ENCODE data around the gene KCNG2. TPM values are rescaled to one million over a fixed set of nuclear protein-coding genes. Genes with fewer than 3 reads are reported as not detected.
A peak's percentile ranks its signal among the peaks of the same experiment; 100 is the strongest.

KCNG2 gene
- total RNA-seq, 4 donors from 2014 or later = 0.55 TPM; not detected in 3

DNA sequence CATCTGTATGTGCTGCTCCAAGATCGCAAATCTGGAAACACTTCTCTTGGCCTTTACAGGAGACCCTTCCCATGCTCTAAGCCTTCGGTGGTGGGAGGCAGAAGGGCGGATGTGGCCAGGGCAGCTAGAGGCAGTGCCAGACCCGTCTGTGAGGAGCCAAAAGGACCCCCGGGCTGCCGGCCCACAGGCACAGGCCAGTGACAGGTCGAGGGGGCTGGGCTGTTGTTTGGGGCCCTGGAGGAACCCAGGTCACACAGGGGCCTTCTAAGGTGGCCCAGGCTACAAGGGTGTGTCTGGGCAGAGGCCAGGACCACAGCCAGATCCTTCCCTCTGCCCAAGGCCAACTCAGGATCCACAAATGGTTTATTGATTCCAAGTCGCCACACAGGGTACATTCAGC lies 104.3 kb downstream of the KCNG2 start:
- intact Hi-C loops (cut with DNase I; ENCODE audit: low total_unique reads) (no loop called here), in situ Hi-C loops (cut with MboI; ENCODE audit: low sequenced_read_pairs in 4 of 4) (no loop called here)
- no peak overlapping the region for H3K4me3 ChIP-seq
- no peak for ATAC-seq
- H3K27ac ChIP-seq = no peak overlapping the region
- H3K36me3 ChIP-seq = peaks cover 3 to 26% of the 10 kb centered on the region in 2 donors
- TF ChIP-seq POLR2A (IDR thresholded peaks at IDR 0.05) = no peak
- TF ChIP-seq, protein P1, sequence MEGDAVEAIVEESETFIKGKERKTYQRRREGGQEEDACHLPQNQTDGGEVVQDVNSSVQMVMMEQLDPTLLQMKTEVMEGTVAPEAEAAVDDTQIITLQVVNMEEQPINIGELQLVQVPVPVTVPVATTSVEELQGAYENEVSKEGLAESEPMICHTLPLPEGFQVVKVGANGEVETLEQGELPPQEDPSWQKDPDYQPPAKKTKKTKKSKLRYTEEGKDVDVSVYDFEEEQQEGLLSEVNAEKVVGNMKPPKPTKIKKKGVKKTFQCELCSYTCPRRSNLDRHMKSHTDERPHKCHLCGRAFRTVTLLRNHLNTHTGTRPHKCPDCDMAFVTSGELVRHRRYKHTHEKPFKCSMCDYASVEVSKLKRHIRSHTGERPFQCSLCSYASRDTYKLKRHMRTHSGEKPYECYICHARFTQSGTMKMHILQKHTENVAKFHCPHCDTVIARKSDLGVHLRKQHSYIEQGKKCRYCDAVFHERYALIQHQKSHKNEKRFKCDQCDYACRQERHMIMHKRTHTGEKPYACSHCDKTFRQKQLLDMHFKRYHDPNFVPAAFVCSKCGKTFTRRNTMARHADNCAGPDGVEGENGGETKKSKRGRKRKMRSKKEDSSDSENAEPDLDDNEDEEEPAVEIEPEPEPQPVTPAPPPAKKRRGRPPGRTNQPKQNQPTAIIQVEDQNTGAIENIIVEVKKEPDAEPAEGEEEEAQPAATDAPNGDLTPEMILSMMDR (IDR thresholded peaks at IDR 0.05 in 4 of 5, conservative IDR thresholded peaks at IDR 0.05 in 1 of 5) = no peak
- no peaks in the 10 kb centered on the region for H3K9me3 ChIP-seq
- DNase-seq = peak in 1 of 2 donors; percentile 6
- no peaks in the 10 kb centered on the region for H3K4me1 ChIP-seq
- no peaks in the 10 kb centered on the region for H3K27me3 ChIP-seq

DNA sequence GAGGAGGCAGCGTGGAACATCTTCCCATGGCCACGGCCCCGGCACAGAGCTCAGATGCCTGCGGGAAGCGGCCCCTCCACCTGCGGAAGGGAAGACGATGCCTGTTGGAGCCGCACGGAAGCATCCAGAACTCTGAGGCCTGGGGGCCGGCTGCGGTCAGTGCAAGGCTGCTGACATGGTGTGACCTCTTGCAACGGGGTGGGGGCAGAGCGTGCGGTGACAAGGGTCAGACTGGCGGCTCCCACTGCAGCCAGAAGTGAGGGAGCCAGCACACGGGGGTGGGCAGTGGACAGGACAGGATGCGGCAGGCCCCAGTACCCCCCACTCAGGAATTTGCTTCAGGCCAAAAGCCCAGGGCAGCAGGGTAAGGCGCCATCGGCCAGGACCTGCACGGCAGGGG lies 104.9 kb downstream of the KCNG2 start:
- H3K27ac ChIP-seq = no peak overlapping the region
- H3K4me3 ChIP-seq = no peak overlapping the region
- no peaks in the 10 kb centered on the region for H3K9me3 ChIP-seq
- DNase-seq = peak in 1 of 2 donors; percentile 9
- no peaks in the 10 kb centered on the region for H3K4me1 ChIP-seq
- TF ChIP-seq POLR2A (IDR thresholded peaks at IDR 0.05) = no peak
- TF ChIP-seq, protein P1 (IDR thresholded peaks at IDR 0.05 in 4 of 5, conservative IDR thresholded peaks at IDR 0.05 in 1 of 5) = no peak
- no peaks in the 10 kb centered on the region for H3K27me3 ChIP-seq
- intact Hi-C loops (cut with DNase I; ENCODE audit: low total_unique reads) = no loop called here
- in situ Hi-C loops (cut with MboI; ENCODE audit: low sequenced_read_pairs in 4 of 4) = no loop called here
- H3K36me3 ChIP-seq = peaks cover 3 to 26% of the 10 kb centered on the region in 2 donors
- no peak for ATAC-seq

DNA sequence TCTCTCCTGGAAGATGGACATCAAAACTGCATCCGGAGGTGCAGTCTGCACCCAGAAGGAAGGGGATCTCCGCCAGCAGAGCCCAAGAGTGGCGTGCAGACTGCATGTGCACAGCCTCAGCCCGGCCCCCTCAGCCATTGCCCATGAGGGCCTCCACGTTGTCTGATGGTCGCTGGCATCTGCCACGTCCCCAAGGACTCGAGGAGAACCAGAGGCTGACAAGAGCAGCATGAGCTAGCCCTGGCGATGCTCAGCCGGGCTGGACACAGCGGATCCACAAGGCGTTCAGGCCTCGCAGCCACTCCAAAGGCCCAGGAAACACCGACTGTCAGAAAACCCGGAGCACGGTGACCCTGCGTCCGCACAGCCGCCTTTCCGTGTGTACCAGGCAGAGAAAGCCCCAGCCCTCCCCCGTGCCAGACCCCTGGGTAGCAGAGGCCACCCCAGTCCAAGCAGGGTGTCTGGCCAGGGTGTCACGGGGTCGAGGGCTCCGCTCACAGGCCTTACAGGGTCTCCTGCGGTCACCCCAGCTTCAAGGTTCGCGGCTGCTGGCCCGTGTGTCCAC lies 105.4 kb downstream of the KCNG2 start:
- Histone ChIP-seq H3K36me3 (peaks cover 3 to 26% of the 10 kb centered on the region in 2 donors), H3K4me3 (no peak overlapping the region), H3K27ac (no peak overlapping the region), H3K27me3 (no peaks in the 10 kb centered on the region), H3K4me1 (no peaks in the 10 kb centered on the region), H3K9me3 (no peaks in the 10 kb centered on the region)
- peak in 1 of 2 donors; percentile 6 for DNase-seq
- intact Hi-C loops (cut with DNase I; ENCODE audit: low total_unique reads) = no loop called here
- in situ Hi-C loops (cut with MboI; ENCODE audit: low sequenced_read_pairs in 4 of 4) = no loop called here
- TF ChIP-seq, protein P1 (IDR thresholded peaks at IDR 0.05 in 4 of 5, conservative IDR thresholded peaks at IDR 0.05 in 1 of 5) = no peak
- no peak for TF ChIP-seq POLR2A (IDR thresholded peaks at IDR 0.05)
- no peak for ATAC-seq

DNA sequence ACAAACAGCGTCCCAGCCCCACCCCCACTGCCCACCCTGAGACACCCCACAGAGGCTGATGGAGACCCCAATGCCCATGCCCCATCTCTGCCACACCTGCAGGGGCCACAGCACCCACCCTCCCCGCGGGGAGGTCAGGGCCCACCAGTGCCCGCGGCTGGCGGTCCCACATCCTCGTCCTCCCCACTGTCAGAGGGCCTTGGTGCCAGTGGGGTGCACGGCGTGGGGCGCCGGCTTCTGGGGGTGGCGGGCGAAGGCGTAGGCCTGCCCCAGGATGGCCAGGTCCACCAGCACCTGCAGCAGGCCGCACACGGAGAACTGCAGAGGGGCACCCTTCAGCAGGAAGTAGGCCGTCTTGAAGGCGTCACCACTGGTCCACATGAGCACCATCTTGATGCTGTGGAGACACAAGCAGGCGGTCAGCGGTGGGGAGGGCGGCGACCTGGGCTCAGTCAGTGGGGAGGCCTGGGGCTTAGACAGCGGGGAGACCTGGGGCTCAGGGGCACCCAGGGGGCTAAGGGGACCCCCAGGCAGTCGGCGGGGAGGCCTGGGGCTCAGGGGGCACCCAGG lies 106.1 kb downstream of the KCNG2 start:
- DNase-seq = peak in 1 of 2 donors; percentile 7
- H3K36me3 ChIP-seq = peaks cover 3 to 26% of the 10 kb centered on the region in 2 donors
- H3K27ac ChIP-seq = no peak overlapping the region
- no peak for TF ChIP-seq POLR2A (IDR thresholded peaks at IDR 0.05)
- TF ChIP-seq, protein P1 (IDR thresholded peaks at IDR 0.05 in 4 of 5, conservative IDR thresholded peaks at IDR 0.05 in 1 of 5) = no peak
- H3K9me3 ChIP-seq = no peaks in the 10 kb centered on the region
- H3K4me3 ChIP-seq = no peak overlapping the region
- H3K27me3 ChIP-seq = no peaks in the 10 kb centered on the region
- ATAC-seq = no peak
- intact Hi-C loops (cut with DNase I; ENCODE audit: low total_unique reads) = no loop called here
- in situ Hi-C loops (cut with MboI; ENCODE audit: low sequenced_read_pairs in 4 of 4) = no loop called here
- no peaks in the 10 kb centered on the region for H3K4me1 ChIP-seq
